GM10847 (cell line): ENCODE data around the gene MYLK.

ENCODE experiments used
- POLR2A ChIP-seq: IDR thresholded peaks from 2 replicates; pipeline ENCODE4 v1.6.1; 2011; ENCODE audit not compliant: insufficient read length; ENCODE audit errors: extremely low read depth

The MYLK gene

DNA sequence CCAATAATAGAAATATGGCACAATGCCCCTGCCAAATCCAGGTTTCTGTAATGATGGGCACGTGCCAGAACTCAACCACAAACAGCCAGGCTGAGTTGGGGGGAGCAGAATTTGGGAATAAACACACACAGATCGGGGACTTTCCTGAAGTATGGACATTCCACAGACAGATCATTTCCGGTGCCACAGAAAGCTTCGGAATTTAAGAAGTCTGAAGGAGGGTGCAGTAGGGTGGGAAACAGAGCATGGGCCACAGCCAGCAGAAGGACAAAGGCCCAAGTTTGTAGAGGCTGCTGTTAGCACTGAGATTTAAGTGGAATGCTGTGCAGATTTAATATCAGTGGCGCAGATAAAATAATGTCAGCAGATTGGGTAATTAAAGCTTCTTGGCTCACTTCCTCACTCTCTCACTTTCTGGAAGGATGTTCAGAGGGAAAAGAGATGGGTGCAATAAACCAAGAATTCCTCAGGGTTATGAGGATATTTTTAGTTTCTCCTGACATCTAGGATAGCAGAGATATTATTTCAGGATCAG is 67.4 kb downstream of the MYLK start:
- no peak for TF ChIP-seq POLR2A

DNA sequence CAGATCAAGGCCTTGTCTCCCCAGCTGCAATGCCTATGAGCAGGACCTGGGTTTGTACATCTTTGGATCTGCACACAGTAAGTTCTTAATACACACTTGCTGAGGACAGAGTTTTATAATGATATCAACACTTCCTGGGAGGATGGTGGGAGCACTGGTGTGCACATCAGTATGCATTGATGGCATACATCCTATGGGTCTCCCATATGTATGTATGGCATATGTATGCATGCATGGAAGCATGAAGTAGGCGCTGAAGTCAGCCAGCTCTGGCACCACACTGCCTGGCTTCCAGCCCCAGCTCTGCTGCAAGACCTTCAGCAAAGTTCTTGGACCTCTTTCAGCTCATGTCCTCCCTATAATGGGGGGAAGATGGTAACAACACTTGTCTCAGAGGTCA is 68.2 kb downstream of the MYLK start:
- TF ChIP-seq POLR2A: no peak

DNA sequence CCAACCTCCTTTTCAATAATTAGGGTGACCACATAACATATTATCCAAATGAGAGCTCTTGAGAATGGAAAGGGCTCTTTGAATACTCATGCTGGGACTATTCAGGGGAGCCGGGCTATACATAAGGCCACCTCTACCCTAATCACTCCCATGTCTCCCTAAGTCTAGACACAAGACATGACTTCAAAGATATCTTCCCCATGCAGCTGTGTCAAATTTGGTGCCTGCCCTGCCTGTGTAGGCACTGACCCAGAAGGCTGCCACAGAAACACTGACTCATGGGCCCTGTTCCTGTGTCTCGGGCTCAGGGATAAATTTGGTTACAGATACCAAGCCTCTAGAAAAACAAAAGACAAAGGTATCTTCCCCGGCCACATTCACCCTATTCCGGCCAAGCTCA is 70.3 kb downstream of the MYLK start:
- TF ChIP-seq POLR2A: no peak

DNA sequence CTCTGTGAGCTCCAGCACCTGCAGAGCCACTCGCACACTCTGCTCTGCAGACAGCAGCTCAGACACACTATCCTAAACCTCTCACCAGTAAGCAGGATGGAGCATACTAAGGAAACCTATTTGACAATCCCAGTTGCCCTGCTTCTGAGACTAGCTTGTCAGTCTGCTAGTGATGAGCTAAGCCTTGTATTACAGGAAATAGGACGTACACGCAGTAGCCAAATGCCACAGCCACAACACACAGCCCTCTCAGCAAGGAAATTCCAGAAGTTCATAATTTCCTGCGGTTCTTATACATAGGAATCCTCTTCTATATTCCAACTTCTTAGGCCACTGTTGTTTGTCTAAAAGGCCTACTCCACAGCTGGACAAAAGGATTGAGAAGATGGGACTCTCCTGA is 74.5 kb downstream of the MYLK start:
- no peak for TF ChIP-seq POLR2A

GRCh38 chr3:123808812-123809211 is 75.3 kb downstream of the MYLK start:
- TF ChIP-seq POLR2A: no peak

DNA sequence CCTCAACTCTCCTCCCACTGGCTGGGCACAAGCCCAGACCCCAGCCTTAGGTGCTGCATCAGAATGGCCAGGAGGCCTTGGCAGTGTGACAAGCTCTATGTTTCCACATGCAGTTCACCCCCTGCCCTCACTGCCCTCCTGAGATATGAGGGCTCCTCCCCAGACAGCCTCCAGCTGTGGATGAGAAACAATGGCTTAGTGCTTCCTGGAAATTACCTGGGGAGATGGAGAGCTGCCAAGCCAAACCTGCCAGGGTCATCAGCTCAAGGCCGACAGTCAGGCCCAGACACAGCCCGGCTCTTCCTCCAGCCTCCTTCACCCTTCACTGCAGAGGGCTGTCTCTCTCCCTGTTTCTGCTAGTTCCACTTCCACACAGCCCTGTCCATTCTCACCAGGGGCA is 76.3 kb downstream of the MYLK start:
- TF ChIP-seq POLR2A: no peak

DNA sequence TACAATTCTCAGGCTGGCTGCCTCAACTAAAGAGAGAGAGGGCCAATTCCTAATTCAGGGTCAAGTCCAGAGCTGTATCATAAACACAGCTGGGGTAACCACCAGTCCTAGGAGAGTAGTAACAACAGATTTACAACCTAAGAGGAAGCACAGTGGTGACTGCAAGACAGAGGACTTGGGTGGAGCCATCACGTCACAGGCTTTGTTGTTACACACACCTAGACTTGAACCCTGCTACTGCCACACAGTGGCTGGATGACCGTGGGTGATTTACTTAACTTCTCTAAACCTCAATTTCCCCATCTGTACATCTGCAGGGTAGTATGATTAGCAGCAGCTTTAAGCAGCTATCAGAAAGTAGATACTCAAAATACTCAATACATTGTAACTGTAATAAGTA is 78.6 kb downstream of the MYLK start:
- TF ChIP-seq POLR2A: no peak

- no peak for TF ChIP-seq POLR2A
Measured at GRCh38 chr3:123805101-123805500, 79.0 kb downstream of the MYLK start.

DNA sequence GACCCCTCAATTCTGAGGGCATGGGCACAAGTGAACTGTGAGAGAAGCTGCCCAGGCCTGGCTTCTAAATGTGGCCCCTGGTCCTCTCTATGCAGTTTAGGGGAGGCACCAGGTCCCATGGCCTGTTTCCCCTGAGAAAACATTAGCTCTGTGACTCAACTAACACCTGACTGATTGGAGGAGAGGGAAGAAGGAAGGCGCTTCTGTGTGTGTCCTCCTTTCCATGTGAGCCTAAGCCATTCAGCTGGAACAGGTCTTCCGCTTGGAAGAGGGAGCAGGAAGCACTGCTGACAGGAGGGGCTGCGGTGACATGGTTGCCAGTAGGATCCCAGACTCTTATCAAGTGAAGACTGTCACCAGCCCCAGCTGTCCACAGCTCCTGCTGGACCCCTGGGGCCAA is 79.5 kb downstream of the MYLK start:
- no peak for TF ChIP-seq POLR2A

GRCh38 chr3:123803521-123803920 is 80.6 kb downstream of the MYLK start:
- TF ChIP-seq POLR2A: no peak

DNA sequence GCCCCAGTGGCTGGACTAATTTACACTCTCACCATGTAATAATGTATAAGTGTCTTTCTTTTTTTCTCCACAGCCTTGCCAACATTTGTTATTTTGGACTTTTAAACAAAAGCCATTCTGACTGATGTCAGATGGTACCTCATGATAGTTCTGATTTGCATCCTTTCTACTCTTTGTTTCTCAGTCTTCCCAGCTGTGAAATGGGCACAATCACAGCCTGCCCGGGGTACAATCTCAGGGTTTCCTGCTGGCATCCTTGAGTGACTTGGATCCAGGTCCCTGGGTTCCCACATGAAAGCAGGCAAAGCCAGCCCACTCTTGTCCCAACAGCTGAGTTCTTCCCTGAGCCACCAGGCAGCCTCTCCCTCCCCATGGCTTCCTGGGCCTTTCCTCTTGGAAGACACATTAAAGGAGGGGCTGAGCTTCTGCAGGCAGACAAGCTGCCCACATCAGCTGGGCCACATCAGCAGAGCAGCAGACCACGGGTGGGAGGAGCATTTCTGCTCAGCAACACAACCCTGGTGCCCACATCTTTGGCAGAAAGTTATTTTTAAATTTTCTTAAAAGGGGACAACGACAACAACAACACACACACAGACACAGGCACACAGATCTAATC is 82.0 kb downstream of the MYLK start:
- TF ChIP-seq POLR2A: no peak

DNA sequence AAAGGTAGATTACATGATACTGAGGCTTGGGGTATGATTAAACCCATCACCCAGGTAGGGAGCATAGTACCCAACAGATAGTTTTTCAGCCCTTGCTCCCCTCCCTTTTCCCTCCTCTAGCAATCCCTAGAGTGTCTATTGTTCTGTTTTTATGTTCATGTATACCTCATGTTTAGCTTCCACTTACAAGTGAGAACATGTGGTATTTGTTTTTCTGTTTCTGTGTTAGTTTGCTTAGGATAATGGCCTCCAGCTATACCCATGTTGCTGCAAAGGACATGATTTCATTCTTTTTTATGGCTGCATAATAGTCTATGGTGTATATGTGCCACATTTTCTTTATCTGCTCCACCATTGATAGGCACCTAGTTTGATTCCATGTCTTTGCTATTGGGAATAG is 82.7 kb downstream of the MYLK start:
- TF ChIP-seq POLR2A: no peak

DNA sequence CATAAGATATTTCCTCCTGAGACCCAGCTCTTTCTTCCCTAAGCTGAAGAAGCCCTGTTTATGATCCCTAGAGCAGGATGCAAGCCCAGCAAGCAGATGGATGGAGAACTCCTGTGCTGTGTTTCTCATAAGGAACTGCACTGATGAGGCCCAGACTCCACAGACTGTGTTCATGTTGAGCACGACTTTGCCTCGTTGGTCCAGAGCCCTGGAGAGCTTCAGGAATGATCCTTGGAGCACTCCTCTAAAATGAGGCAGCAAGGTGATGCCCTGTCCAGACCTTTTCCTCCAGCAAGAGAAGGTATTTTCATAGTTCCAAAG is 83.8 kb downstream of the MYLK start:
- TF ChIP-seq POLR2A: no peak

DNA sequence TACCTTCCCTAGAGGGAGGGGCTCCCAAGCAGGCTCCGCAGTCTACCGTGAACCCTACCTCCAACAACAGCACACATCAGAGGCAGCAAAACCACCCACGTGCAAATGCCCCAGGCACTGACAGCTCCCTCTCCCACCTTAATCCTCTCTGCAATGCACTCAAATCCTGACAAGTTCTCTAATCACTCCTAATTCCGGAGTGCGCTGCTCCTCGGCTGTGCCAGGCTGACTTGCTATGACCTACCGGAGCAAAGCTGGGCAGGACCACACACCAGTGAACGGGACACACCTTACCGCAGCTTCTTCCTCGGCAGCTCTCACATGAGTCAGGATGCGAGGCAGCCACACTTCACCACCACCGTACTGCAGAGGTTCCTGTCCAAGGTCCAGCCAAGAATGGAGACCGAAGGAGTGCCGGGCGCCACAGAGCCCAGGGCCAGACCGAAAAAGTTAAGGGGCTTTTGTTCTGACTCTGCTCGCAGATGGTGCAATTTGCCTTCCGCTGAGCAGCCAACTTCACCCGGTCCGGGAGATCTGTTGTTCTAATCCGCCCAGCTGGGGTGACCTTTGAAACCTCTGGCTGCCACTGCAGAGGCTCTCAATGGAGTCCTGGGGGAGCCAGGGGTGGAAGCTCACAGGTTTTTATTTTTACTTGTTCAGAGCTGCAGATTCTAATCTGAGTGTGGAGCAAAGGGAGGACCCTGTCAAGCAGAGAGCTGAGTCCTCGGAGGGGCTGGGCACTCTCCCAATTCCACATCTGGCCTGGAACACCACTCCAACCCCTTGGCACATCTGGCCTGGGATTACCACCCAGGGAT is 84.4 kb downstream of the MYLK start:
- no peak for TF ChIP-seq POLR2A

DNA sequence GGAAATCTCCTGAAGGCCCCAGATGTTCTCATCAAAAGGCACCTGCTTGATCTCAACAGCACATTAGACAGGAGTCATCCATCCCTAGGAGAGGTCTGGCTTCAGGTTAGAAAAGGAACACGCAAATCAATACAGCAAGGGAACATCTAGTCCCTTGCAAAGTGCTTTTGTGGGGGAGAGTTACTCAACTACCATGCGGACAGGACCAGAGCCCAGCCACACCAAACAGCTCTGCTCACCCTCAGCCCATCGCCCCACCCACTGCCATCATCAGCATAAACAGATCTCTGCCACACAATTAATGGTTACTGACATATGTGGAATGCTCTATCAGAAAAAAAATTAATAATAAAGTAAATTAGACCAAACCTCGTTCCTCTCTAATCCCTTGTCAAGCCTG is 85.6 kb downstream of the MYLK start:
- no peak for TF ChIP-seq POLR2A

DNA sequence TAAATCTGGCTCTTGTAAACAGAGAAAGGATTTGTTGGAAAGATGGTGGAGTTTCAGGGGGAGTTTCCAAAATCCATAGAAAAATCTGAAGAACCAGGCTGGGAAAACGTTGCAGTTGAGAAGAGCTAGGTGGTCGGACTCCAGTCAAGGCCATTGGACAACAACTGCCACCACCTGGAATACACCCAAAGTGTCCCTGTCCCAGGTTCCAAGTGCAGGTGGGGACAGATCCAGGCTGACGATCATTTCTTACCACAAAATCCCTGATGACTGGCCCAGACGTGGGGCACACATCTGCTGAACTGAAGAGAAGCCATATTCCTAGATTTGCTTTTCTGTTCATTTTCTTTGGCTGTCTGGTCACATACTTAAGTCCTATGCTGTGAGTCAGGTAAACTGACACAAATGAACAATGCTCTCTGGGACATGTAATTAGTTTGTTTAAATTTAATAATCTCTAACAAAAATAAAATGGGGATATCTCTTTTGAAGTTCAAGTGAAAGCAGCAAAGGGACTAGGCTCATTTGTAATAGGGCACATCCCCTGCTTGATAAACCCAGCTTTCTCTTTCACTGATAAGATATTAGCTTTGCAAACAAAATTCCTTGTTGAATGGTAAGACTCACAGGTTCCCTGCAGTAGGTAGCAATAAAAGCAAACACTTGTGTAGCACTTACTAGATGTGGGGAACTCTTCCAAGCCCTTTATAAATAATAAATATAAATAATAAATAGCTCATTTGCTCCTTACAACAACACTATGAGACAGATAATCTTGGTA is 88.5 kb downstream of the MYLK start:
- TF ChIP-seq POLR2A: no peak
